ENCODE measurements around the gene DNER. TPM values are rescaled to one million over a fixed set of nuclear protein-coding genes. Genes with fewer than 3 reads are reported as not detected.

The DNER gene
- total and polyA plus RNA-seq, 12 donors = 49.2 to 309 (median 155) TPM

DNA sequence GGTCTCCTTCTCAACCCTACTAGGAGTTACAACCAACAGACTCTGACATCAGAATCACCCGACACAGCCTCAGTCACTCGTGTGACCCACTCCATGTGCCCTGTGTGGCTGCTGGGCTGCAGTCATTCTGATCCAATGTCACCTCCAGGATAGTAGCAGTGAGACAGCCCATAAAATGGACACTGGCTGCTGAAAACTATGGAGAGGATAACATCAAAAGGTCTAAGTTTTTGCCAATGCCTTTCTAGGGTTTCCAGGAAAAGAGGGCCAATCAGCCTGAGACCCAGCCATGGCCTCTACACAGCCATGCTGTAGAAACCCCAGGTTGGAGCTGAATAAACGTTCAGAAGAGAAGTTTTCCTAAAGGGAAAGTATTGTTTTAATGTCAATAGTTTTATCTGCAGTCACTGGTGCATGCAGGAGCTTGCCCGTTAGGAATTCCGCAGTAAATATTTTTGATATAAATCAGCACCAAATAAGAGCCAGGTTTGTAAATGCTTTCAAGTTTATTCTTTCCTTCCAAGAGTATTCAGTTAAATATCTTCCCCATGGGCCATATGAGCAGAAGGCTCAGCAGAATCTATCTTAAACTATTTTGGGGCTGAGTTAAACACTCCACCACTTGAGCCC lies 351.1 kb downstream of the DNER start:
- DNase-seq = no peak
- WGBS, 4 donors = 82 to 90% (median 87%) methylated on average over 5 of the region's 5 CpGs
- Histone ChIP-seq H3K36me3 (replicated peaks in 1 of 2) (no peaks in the 10 kb centered on the region), H3K4me3 (no peak overlapping the region), H3K9me3 (replicated peaks in 1 of 3) (no peaks in the 10 kb centered on the region), H3K27ac (no peak overlapping the region), H3K4me1 (replicated peaks in 1 of 2) (no peaks in the 10 kb centered on the region), H3K27me3 (no peaks in the 10 kb centered on the region)
- no peak for TF ChIP-seq POLR2A (IDR thresholded peaks at IDR 0.05)
- TF ChIP-seq, protein P1, sequence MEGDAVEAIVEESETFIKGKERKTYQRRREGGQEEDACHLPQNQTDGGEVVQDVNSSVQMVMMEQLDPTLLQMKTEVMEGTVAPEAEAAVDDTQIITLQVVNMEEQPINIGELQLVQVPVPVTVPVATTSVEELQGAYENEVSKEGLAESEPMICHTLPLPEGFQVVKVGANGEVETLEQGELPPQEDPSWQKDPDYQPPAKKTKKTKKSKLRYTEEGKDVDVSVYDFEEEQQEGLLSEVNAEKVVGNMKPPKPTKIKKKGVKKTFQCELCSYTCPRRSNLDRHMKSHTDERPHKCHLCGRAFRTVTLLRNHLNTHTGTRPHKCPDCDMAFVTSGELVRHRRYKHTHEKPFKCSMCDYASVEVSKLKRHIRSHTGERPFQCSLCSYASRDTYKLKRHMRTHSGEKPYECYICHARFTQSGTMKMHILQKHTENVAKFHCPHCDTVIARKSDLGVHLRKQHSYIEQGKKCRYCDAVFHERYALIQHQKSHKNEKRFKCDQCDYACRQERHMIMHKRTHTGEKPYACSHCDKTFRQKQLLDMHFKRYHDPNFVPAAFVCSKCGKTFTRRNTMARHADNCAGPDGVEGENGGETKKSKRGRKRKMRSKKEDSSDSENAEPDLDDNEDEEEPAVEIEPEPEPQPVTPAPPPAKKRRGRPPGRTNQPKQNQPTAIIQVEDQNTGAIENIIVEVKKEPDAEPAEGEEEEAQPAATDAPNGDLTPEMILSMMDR (IDR thresholded peaks at IDR 0.05) = no peak
- intact Hi-C loops (cut with DNase I) = no loop called here

DNA sequence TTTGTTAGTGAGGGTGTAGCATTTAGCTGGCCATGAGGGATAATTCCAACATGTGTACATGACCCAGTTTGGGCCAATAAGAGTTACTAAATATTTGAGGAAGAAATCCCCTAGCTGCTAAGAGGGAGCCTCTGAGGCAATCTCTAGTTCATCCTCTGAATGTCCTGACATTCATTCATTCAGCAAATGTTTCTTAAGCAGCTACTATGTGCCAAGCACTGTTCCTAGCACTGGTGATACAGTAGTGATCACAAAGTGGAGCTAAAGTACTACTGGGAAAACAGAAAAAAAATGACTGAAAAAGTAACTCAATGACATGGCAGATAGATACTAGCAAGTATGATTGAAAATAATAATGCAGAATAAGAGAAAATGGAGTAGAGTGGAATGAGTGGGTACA lies 363.5 kb downstream of the DNER start:
- Histone ChIP-seq H3K27me3 (no peaks in the 10 kb centered on the region), H3K4me1 (replicated peaks in 1 of 2) (no peaks in the 10 kb centered on the region), H3K4me3 (no peak overlapping the region), H3K36me3 (replicated peaks in 1 of 2) (no peaks in the 10 kb centered on the region), H3K27ac (no peak overlapping the region), H3K9me3 (replicated peaks in 1 of 3) (no peaks in the 10 kb centered on the region)
- no peak for TF ChIP-seq POLR2A (IDR thresholded peaks at IDR 0.05)
- TF ChIP-seq, protein P1 (IDR thresholded peaks at IDR 0.05) = peak in 1 of 6 experiments; percentile 9
- intact Hi-C loops (cut with DNase I) = no loop called here
- DNase-seq = no peak

DNA sequence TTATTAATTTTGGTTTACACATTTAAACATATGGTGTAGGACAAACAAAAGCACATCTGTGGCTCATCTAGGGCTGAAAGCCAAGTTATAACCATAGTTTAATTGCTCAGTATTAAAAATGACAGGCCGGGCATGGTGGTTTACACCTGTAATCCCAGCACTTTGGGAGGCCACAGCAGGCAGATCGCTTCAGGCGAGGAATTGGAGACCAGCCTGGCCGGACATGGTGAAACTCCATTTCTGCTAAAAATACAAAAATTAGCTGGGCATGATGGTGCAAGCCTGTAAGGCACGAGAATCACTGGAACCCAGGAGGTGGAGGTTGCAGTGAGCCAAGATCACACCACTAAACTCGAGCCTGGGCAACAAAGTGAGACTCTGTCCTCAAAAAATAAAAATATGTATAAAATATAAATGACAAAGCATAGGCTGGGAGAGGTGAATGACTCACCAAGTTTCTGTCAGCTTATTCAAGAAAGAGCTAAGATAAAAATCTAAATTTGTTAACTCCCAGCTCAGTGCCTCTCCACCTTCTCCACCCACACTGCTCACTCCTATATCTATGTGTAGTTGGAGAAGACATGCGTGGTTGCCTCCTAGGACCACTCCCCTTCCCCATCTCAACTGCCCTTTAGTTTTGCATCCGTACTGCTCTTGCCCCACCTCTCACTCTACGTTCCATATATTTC lies 364.1 kb downstream of the DNER start:
- intact Hi-C loops (cut with DNase I) = no loop called here
- no peak for TF ChIP-seq POLR2A (IDR thresholded peaks at IDR 0.05)
- TF ChIP-seq, protein P1 (IDR thresholded peaks at IDR 0.05) = no peak

DNA sequence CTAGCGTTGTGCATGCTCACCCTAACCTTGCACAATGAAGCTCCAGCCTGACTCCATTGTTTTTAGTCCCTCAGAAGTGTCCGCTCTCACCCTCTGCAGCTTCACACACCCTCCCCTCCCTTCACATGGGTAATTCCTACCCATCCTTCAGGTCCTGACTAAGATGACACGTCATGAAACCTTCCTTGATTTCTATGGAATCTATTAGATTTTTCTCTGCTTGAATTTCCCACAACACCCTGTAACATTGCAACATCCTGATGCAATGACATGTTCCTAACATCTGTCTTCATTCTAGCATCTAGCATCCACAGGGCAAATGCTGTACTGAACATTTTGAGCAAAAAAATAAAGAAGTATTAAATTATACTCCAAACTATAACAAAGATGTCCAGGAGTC lies 366.2 kb downstream of the DNER start:
- WGBS, 4 donors = 87 to 90% (median 89%) methylated on average over 3 of the region's 3 CpGs
- H3K4me1 ChIP-seq (replicated peaks in 1 of 2) = no peaks in the 10 kb centered on the region
- intact Hi-C loops (cut with DNase I) = loop anchor here in 1 of 2 donors (10.0 kb wide), 1 partner anchor 237 kb away; no protein-coding TSS in a partner anchor

More for the DNA sequence above, 364.1 kb downstream of the DNER start:
- Histone ChIP-seq H3K4me3 (no peak overlapping the region), H3K9me3 (replicated peaks in 1 of 3) (no peaks in the 10 kb centered on the region), H3K27me3 (no peaks in the 10 kb centered on the region), H3K4me1 (replicated peaks in 1 of 2) (no peaks in the 10 kb centered on the region), H3K27ac (no peak overlapping the region), H3K36me3 (replicated peaks in 1 of 2) (no peaks in the 10 kb centered on the region)
- no peak for DNase-seq
- WGBS, 4 donors = 81 to 91% (median 85%) methylated on average over 9 of the region's 9 CpGs

More for the DNA sequence above, 366.2 kb downstream of the DNER start:
- DNase-seq = no peak
- H3K27ac ChIP-seq = no peak overlapping the region
- H3K4me3 ChIP-seq = no peak overlapping the region
- H3K27me3 ChIP-seq = no peaks in the 10 kb centered on the region
- no peaks in the 10 kb centered on the region for H3K36me3 ChIP-seq (replicated peaks in 1 of 2)
- no peak for TF ChIP-seq POLR2A (IDR thresholded peaks at IDR 0.05)
- TF ChIP-seq, protein P1 (IDR thresholded peaks at IDR 0.05) = no peak
- H3K9me3 ChIP-seq (replicated peaks in 1 of 3) = no peaks in the 10 kb centered on the region
